CD4-positive, alpha-beta T cell treated with Interleukin-4 for 4 hours (primary cell): ENCODE results near the gene NRARP.
"Not testable (repeated sequence)": the region's sequence is repeated elsewhere in the genome, so short reads cannot be mapped to it uniquely, and the experiment has no call there.

Experiments
- DNase-seq: peaks from one replicate; pipeline ENCODE4 v3.0.0-alpha.2; 2020

NRARP gene

GRCh38 chr9:137275588-137276472, 26.2 kb downstream of the NRARP start:
- DNase-seq, result no peak

GRCh38 chr9:137275203-137275587, 26.9 kb downstream of the NRARP start:
- no peak for DNase-seq

- no peak for DNase-seq
Measured at GRCh38 chr9:137273611-137274320, 28.3 kb downstream of the NRARP start.

GRCh38 chr9:137273095-137273490, 29.0 kb downstream of the NRARP start:
- no peak for DNase-seq

GRCh38 chr9:137272241-137273094, 29.6 kb downstream of the NRARP start:
- DNase-seq, result no peak

GRCh38 chr9:137271696-137272076, 30.4 kb downstream of the NRARP start:
- no peak for DNase-seq

GRCh38 chr9:137270929-137271695, 31.0 kb downstream of the NRARP start:
- DNase-seq, result no peak

GRCh38 chr9:137269231-137269772, 32.8 kb downstream of the NRARP start:
- no peak for DNase-seq

GRCh38 chr9:137268538-137269201, 33.4 kb downstream of the NRARP start:
- DNase-seq, result no peak

- DNase-seq, result no peak
Measured at GRCh38 chr9:137267933-137268355, 34.1 kb downstream of the NRARP start.

GRCh38 chr9:137266585-137267453, 35.3 kb downstream of the NRARP start:
- no peak for DNase-seq

- DNase-seq, result no peak
Measured at GRCh38 chr9:137266162-137266527, 35.9 kb downstream of the NRARP start.

GRCh38 chr9:137265496-137266161, 36.4 kb downstream of the NRARP start:
- DNase-seq, result no peak

- DNase-seq, result no peak
Measured at GRCh38 chr9:137264067-137264466, 38.0 kb downstream of the NRARP start.

- DNase-seq, result no peak
Measured at GRCh38 chr9:137263506-137263905, 38.6 kb downstream of the NRARP start.

- no peak for DNase-seq
Measured at GRCh38 chr9:137262909-137263285, 39.2 kb downstream of the NRARP start.

GRCh38 chr9:137262173-137262908, 39.7 kb downstream of the NRARP start:
- not testable (repeated sequence) for DNase-seq

GRCh38 chr9:137256856-137257255, 45.2 kb downstream of the NRARP start:
- no peak for DNase-seq

- DNase-seq, result no peak
Measured at GRCh38 chr9:137256362-137256761, 45.7 kb downstream of the NRARP start.
